ENCODE results near the gene PREX1.

PREX1 gene

DNA sequence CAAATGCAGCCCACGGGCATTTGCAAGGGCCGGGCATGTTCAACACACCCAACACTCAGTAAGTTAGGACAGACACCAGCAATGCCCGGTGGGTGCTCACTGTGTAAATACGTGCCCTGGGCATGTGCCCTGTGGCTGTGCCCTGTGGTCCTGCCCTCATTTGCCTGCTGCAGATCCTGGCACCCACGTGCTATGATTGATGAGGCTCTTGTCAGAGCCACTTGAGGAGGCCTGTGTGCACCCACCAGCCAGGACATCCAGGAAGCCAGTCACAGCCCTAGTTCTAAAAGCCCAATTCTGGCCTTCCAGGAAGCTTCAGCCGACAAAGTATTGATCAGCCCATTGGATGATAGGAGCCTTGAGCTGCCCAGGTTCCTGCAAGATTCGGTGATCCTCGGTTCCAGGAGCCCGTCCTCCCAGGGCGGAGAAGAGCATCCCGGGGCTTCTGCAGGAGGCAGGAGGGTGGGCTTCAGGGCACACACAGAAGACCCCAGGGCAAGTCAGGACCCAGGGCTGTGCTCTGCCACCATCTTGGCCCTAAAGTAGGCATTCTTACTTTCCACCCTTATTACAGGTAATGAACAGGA is 223.9 kb downstream of the PREX1 start:
- H3K79me1 ChIP-seq (replicated peaks; ENCODE audit: low read length, poor library complexity, severe bottlenecking) = no peaks in the 10 kb centered on the region
- no peak overlapping the region for H2BK15ac ChIP-seq (ENCODE audit: low read depth, poor library complexity, severe bottlenecking)
- H3K36me3 ChIP-seq (ENCODE audit: control insufficient read depth in 1 of 2, insufficient read depth in 2 of 2, low read depth in 1 of 2, low read length in 2 of 2) = no peaks in the 10 kb centered on the region
- no peak overlapping the region for H3K9ac ChIP-seq (ENCODE audit: low read length)
- H4K91ac ChIP-seq (ENCODE audit: low read length) = no peak overlapping the region
- H3K9me3 ChIP-seq (ENCODE audit: control insufficient read depth, low read length) = no peaks in the 10 kb centered on the region
- no peak overlapping the region for H3K14ac ChIP-seq (ENCODE audit: low read length in 2 of 2)
- no peak overlapping the region for H3K18ac ChIP-seq (ENCODE audit: low read depth in 1 of 2, low read length in 2 of 2)
- no peak overlapping the region for H2BK5ac ChIP-seq (ENCODE audit: low read depth, low read length, poor library complexity, severe bottlenecking)
- no peak for DNase-seq
- H2BK120ac ChIP-seq (ENCODE audit: low read depth, low read length) = no peak overlapping the region
- no peak overlapping the region for H4K8ac ChIP-seq (ENCODE audit: low read length)
- no peak overlapping the region for H2AK5ac ChIP-seq (ENCODE audit: low read length, severe bottlenecking)
- no peak overlapping the region for H3K27ac ChIP-seq (ENCODE audit: low read length, poor library complexity, severe bottlenecking)
- H2AFZ ChIP-seq (ENCODE audit: low read depth, low read length) = no peak overlapping the region
- H3K23ac ChIP-seq (ENCODE audit: low read length in 2 of 2) = no peak overlapping the region
- H3K4me3 ChIP-seq (ENCODE audit: insufficient read depth in 1 of 2, low read depth in 1 of 2, low read length in 2 of 2) = no peak overlapping the region
- H2BK12ac ChIP-seq (ENCODE audit: low read length in 2 of 2) = no peak overlapping the region
- H3K27me3 ChIP-seq (ENCODE audit: control insufficient read depth in 1 of 2, insufficient read depth in 1 of 2, low read length in 2 of 2) = peaks cover 54 to 86% of the 10 kb centered on the region in 2 experiments
- no peaks in the 10 kb centered on the region for H3K4me1 ChIP-seq (ENCODE audit: control insufficient read depth, insufficient read depth, low read depth, low read length)
- no peak overlapping the region for H3K4me2 ChIP-seq (ENCODE audit: low read length, poor library complexity, severe bottlenecking)
- WGBS = 88% methylated on average over 11 of the region's 11 CpGs
- no peak overlapping the region for H3K4ac ChIP-seq (ENCODE audit: low read depth in 1 of 2, low read length in 2 of 2)

GRCh38 chr20:48603116-48603818 is 224.5 kb downstream of the PREX1 start:
- H3K4me2 ChIP-seq (ENCODE audit: low read length, poor library complexity, severe bottlenecking) = no peak overlapping the region
- no peaks in the 10 kb centered on the region for H3K79me1 ChIP-seq (replicated peaks; ENCODE audit: low read length, poor library complexity, severe bottlenecking)
- no peak overlapping the region for H2BK5ac ChIP-seq (ENCODE audit: low read depth, low read length, poor library complexity, severe bottlenecking)
- no peak overlapping the region for H3K9ac ChIP-seq (ENCODE audit: low read length)
- no peak overlapping the region for H2AFZ ChIP-seq (ENCODE audit: low read depth, low read length)
- no peak overlapping the region for H2BK15ac ChIP-seq (ENCODE audit: low read depth, poor library complexity, severe bottlenecking)
- H4K91ac ChIP-seq (ENCODE audit: low read length) = no peak overlapping the region
- DNase-seq = no peak
- H3K9me3 ChIP-seq (ENCODE audit: control insufficient read depth, low read length) = no peaks in the 10 kb centered on the region
- no peaks in the 10 kb centered on the region for H3K36me3 ChIP-seq (ENCODE audit: control insufficient read depth in 1 of 2, insufficient read depth in 2 of 2, low read depth in 1 of 2, low read length in 2 of 2)
- H3K4me1 ChIP-seq (ENCODE audit: control insufficient read depth, insufficient read depth, low read depth, low read length) = no peaks in the 10 kb centered on the region
- H3K18ac ChIP-seq (ENCODE audit: low read depth in 1 of 2, low read length in 2 of 2) = no peak overlapping the region
- no peak overlapping the region for H2AK5ac ChIP-seq (ENCODE audit: low read length, severe bottlenecking)
- H3K14ac ChIP-seq (ENCODE audit: low read length in 2 of 2) = no peak overlapping the region
- H3K23ac ChIP-seq (ENCODE audit: low read length in 2 of 2) = no peak overlapping the region
- H2BK120ac ChIP-seq (ENCODE audit: low read depth, low read length) = no peak overlapping the region
- H3K27ac ChIP-seq (ENCODE audit: low read length, poor library complexity, severe bottlenecking) = no peak overlapping the region
- H4K8ac ChIP-seq (ENCODE audit: low read length) = no peak overlapping the region
- H3K4me3 ChIP-seq (ENCODE audit: insufficient read depth in 1 of 2, low read depth in 1 of 2, low read length in 2 of 2) = no peak overlapping the region
- no peak overlapping the region for H2BK12ac ChIP-seq (ENCODE audit: low read length in 2 of 2)
- H3K4ac ChIP-seq (ENCODE audit: low read depth in 1 of 2, low read length in 2 of 2) = no peak overlapping the region
- WGBS = 65% methylated on average over 9 of the region's 9 CpGs
- H3K27me3 ChIP-seq (ENCODE audit: control insufficient read depth in 1 of 2, insufficient read depth in 1 of 2, low read length in 2 of 2) = peaks cover 54 to 82% of the 10 kb centered on the region in 2 experiments

DNA sequence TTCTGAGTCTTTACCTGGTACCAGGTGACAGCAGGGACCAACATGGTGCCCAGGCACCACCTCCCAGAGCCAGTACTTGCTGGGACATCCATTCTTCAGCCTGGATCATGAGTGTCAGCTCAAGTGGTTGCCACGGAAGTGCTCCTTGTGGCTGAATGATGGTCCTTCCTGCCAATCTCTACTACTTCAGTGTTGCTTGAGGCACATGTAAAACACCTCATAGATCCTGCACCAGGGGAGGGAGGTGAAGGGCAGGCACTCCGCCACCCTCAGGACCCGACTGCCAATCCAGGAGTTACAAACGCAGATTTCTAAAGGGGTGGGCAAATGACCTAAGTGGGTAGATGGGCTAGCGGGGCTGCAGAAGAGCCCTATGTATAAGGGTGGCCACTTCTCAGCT is 226.0 kb downstream of the PREX1 start:
- Histone ChIP-seq H2AK5ac (ENCODE audit: low read length, severe bottlenecking) (no peak overlapping the region), H3K9me3 (ENCODE audit: control insufficient read depth, low read length) (no peaks in the 10 kb centered on the region), H2BK15ac (ENCODE audit: low read depth, poor library complexity, severe bottlenecking) (no peak overlapping the region), H3K23ac (ENCODE audit: low read length in 2 of 2) (no peak overlapping the region), H3K4me2 (ENCODE audit: low read length, poor library complexity, severe bottlenecking) (no peak overlapping the region), H2BK120ac (ENCODE audit: low read depth, low read length) (no peak overlapping the region), H3K4me3 (ENCODE audit: insufficient read depth in 1 of 2, low read depth in 1 of 2, low read length in 2 of 2) (no peak overlapping the region), H3K27ac (ENCODE audit: low read length, poor library complexity, severe bottlenecking) (no peak overlapping the region), H2AFZ (ENCODE audit: low read depth, low read length) (no peak overlapping the region), H3K4me1 (ENCODE audit: control insufficient read depth, insufficient read depth, low read depth, low read length) (no peaks in the 10 kb centered on the region), H3K4ac (ENCODE audit: low read depth in 1 of 2, low read length in 2 of 2) (no peak overlapping the region), H3K27me3 (ENCODE audit: control insufficient read depth in 1 of 2, insufficient read depth in 1 of 2, low read length in 2 of 2) (peaks cover 56 to 69% of the 10 kb centered on the region in 2 experiments), H2BK5ac (ENCODE audit: low read depth, low read length, poor library complexity, severe bottlenecking) (no peak overlapping the region), H3K14ac (ENCODE audit: low read length in 2 of 2) (no peak overlapping the region), H3K79me1 (replicated peaks; ENCODE audit: low read length, poor library complexity, severe bottlenecking) (no peaks in the 10 kb centered on the region), H3K36me3 (ENCODE audit: control insufficient read depth in 1 of 2, insufficient read depth in 2 of 2, low read depth in 1 of 2, low read length in 2 of 2) (no peaks in the 10 kb centered on the region), H4K8ac (ENCODE audit: low read length) (no peak overlapping the region), H3K18ac (ENCODE audit: low read depth in 1 of 2, low read length in 2 of 2) (no peak overlapping the region), H2BK12ac (ENCODE audit: low read length in 2 of 2) (no peak overlapping the region), H3K9ac (ENCODE audit: low read length) (no peak overlapping the region), H4K91ac (ENCODE audit: low read length) (no peak overlapping the region)
- no peak for DNase-seq
- WGBS = 95% methylated on average over 5 of the region's 5 CpGs

GRCh38 chr20:48600470-48600945 is 227.3 kb downstream of the PREX1 start:
- Histone ChIP-seq H3K4me2 (ENCODE audit: low read length, poor library complexity, severe bottlenecking) (no peak overlapping the region), H2AFZ (ENCODE audit: low read depth, low read length) (no peak overlapping the region), H3K36me3 (ENCODE audit: control insufficient read depth in 1 of 2, insufficient read depth in 2 of 2, low read depth in 1 of 2, low read length in 2 of 2) (no peaks in the 10 kb centered on the region), H4K91ac (ENCODE audit: low read length) (no peak overlapping the region), H3K18ac (ENCODE audit: low read depth in 1 of 2, low read length in 2 of 2) (no peak overlapping the region), H3K27ac (ENCODE audit: low read length, poor library complexity, severe bottlenecking) (no peak overlapping the region), H4K8ac (ENCODE audit: low read length) (no peak overlapping the region), H2BK15ac (ENCODE audit: low read depth, poor library complexity, severe bottlenecking) (no peak overlapping the region), H3K4ac (ENCODE audit: low read depth in 1 of 2, low read length in 2 of 2) (no peak overlapping the region), H3K14ac (ENCODE audit: low read length in 2 of 2) (no peak overlapping the region), H3K4me3 (ENCODE audit: insufficient read depth in 1 of 2, low read depth in 1 of 2, low read length in 2 of 2) (no peak overlapping the region), H3K23ac (ENCODE audit: low read length in 2 of 2) (no peak overlapping the region), H3K27me3 (ENCODE audit: control insufficient read depth in 1 of 2, insufficient read depth in 1 of 2, low read length in 2 of 2) (peaks cover 52 to 57% of the 10 kb centered on the region in 2 experiments), H2BK12ac (ENCODE audit: low read length in 2 of 2) (no peak overlapping the region), H3K9me3 (ENCODE audit: control insufficient read depth, low read length) (no peaks in the 10 kb centered on the region), H3K4me1 (ENCODE audit: control insufficient read depth, insufficient read depth, low read depth, low read length) (no peaks in the 10 kb centered on the region), H2BK5ac (ENCODE audit: low read depth, low read length, poor library complexity, severe bottlenecking) (no peak overlapping the region), H3K79me1 (replicated peaks; ENCODE audit: low read length, poor library complexity, severe bottlenecking) (no peaks in the 10 kb centered on the region), H3K9ac (ENCODE audit: low read length) (no peak overlapping the region), H2BK120ac (ENCODE audit: low read depth, low read length) (no peak overlapping the region), H2AK5ac (ENCODE audit: low read length, severe bottlenecking) (no peak overlapping the region)
- no peak for DNase-seq
- 88% methylated on average over 10 of the region's 10 CpGs for WGBS
